KG1 (cell line): Measurements from ENCODE around the gene PEX6.
"Not testable (repeated sequence)": the region's sequence is repeated elsewhere in the genome, so short reads cannot be mapped to it uniquely, and the experiment has no call there.

Experiments
- DNase-seq: peaks from one replicate; lab custom pipeline; 2025; lab: John Stamatoyannopoulos, UW

Gene PEX6

GRCh38 chr6:42966571-42966970 is 12.4 kb downstream of the PEX6 start:
- DNase-seq = no peak

GRCh38 chr6:42963855-42964605 is 15.0 kb downstream of the PEX6 start:
- DNase-seq = no peak

- no peak for DNase-seq
Measured at GRCh38 chr6:42963179-42963854, 15.7 kb downstream of the PEX6 start.

- DNase-seq = no peak
Measured at GRCh38 chr6:42962502-42963178, 16.3 kb downstream of the PEX6 start.

- DNase-seq = no peak
Measured at GRCh38 chr6:42962096-42962495, 16.9 kb downstream of the PEX6 start.

- no peak for DNase-seq
Measured at GRCh38 chr6:42961020-42961470, 17.9 kb downstream of the PEX6 start.

- DNase-seq = no peak
Measured at GRCh38 chr6:42960243-42961019, 18.6 kb downstream of the PEX6 start, which contains the start of gene GNMT. GNMT (plus strand) TSS chr6:42960754; CDS start chr6:42960768, 14 bp downstream.

GRCh38 chr6:42959917-42960242 is 19.1 kb downstream of the PEX6 start:
- no peak for DNase-seq

- DNase-seq = no peak
Measured at GRCh38 chr6:42958125-42958524, 20.9 kb downstream of the PEX6 start.

- not testable (repeated sequence) for DNase-seq
Measured at GRCh38 chr6:42954405-42954804, 24.6 kb downstream of the PEX6 start.

- no peak for DNase-seq
Measured at GRCh38 chr6:42952389-42952788, 26.6 kb downstream of the PEX6 start.

GRCh38 chr6:42947950-42948349 is 31.0 kb downstream of the PEX6 start:
- no peak for DNase-seq

- no peak for DNase-seq
Measured at GRCh38 chr6:42942444-42942843, 36.5 kb downstream of the PEX6 start.

GRCh38 chr6:42941356-42941755 is 37.6 kb downstream of the PEX6 start:
- DNase-seq = not testable (repeated sequence)

GRCh38 chr6:42940493-42941045 is 38.4 kb downstream of the PEX6 start:
- no peak for DNase-seq

- no peak for DNase-seq
Measured at GRCh38 chr6:42939810-42940167, 39.2 kb downstream of the PEX6 start.

- DNase-seq = no peak
Measured at GRCh38 chr6:42938987-42939809, 39.8 kb downstream of the PEX6 start.

- DNase-seq = no peak
Measured at GRCh38 chr6:42938428-42938796, 40.6 kb downstream of the PEX6 start.

- DNase-seq = no peak
Measured at GRCh38 chr6:42937548-42938427, 41.2 kb downstream of the PEX6 start.

GRCh38 chr6:42936398-42936797 is 42.6 kb downstream of the PEX6 start:
- no peak for DNase-seq
